ENCODE measurements around the gene SLC35G3. TPM values are rescaled to one million over a fixed set of nuclear protein-coding genes. Genes with fewer than 3 reads are reported as not detected.
"Not testable (repeated sequence)": the region's sequence is repeated elsewhere in the genome, so short reads cannot be mapped to it uniquely, and the experiment has no call there.

Gene SLC35G3
- total RNA-seq, 1 experiment from 2014 or later, result not detected

DNA sequence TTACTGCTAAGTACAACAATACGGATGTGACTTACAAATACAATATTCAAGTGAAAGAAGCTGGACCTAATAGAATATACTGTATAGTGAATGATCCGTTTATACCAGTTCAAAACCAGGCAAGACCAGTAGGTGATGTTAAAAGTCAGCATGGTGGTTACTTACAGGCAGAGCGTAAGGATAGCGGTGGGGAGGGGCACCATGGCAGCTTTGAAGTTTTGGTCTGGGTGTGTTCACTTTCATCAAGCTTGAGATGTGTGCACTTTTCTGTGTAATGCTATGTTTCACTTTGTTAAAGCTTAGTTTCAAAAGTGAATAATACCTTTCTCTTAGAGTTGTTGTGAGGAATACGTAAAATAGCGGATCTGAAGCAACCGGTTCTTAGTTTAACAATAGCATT, 16.5 kb upstream of the SLC35G3 start:
- DNase-seq (ENCODE audit: low spot score), result no peak

DNA sequence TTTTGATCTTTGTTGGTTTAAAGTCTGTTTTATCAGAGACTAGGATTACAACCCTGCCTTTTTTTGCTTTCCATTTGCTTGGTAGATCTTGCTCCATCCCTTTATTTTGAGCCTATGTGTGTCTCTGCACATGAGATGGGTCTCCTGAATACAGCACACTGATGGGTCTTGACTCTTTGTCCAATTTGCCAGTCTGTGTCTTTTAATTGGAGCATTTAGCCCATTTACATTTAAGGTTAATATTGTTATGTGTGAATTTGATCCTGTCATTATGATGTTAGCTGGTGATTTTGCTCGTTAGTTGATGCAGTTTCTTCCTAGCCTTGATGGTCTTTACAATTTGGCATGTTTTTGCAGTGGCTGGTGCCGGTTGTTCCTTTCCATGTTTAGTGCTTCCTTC, 8.4 kb upstream of the SLC35G3 start:
- not testable (repeated sequence) for DNase-seq (ENCODE audit: low spot score)

DNA sequence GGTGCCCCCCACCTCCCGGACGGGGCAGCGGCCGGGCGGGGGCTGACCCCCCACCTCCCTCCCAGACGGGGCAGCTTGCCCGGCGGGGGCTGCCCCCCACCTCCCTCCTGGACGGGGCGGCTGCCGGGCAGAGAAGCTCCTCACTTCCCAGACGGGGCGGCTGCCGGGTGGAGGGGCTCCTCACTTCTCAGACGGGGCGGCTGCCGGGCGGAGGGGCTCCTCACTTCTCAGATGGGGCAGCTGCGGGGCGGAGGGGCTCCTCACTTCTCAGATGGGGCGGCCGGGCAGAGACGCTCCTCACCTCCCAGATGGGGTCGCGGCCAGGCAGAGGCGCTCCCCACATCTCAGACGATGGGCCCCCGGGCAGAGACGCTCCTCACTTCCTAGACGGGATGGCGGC, 869 bp upstream of the SLC35G3 start:
- not testable (repeated sequence) for DNase-seq (ENCODE audit: low spot score)

DNA sequence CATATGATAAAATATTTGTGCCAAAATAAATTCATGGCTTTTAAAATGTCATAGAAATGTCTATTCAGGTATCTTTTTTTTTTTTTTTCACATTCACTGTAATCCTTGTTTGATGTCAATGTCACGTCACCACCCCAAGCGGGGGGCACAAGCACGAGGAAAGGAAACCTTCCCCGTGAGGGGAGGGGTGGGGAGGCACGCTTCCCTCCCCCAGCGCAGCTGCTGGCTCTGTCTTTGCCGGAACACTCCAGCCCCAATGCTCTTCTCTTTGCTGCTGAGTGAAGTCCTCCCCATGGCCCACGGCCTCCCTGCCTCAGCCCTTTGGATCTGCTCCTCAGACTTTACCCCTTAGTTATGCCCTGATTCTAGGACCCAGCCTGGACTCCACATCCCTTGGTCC, 1.5 kb downstream of the SLC35G3 start:
- no peak for DNase-seq (ENCODE audit: low spot score)

DNA sequence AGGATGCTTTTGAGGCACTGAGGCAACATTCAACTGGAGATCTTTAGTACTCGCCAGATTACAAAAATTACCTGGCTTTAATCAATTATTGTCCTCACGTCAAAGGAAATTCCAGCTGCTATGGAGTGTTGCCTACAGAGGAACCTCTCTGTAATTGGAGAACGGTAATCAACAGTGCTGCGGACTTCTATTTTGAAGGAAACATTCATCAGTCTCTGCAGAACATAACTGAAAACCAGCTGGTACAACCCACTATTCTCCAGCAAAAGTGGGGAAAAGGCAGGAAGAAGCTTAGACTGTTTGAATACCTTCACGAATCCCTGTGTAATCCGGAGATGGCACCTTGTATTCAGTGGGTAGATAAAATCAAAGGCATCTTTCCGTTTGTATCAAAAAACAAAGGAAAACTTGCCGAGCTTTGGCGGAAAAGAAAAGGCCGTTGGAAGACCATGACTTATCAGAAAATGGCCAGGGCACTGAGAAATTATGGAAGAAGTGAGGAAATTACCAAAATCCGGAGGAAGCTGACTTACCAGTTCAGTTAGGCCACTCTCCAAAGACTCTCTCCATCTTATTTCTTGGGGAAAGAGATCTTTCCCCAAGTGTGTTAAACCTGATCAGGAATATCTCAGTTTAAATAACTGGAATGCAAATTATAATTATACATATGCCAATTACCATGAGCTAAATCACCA, 3.0 kb downstream of the SLC35G3 start:
- DNase-seq (ENCODE audit: low spot score), result no peak

DNA sequence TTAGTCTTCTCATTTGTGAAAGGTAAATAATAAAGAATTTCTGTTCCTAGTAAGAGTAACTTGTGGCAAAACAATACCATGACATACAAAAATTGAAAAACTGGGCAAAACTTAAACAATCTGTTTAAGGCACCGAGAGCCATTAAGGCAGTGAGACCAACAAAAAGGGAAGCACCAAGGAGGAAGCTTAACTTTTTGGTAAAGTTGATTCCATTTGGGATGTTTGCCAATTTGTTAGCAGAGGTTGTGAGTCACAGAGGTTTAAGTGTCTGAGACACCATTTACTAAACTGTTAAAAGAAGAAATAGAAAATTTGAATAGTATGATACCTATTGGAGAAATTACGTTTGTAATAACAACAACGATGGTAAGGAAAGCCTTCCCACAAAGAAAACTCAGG, 4.9 kb downstream of the SLC35G3 start:
- no peak for DNase-seq (ENCODE audit: low spot score)

DNA sequence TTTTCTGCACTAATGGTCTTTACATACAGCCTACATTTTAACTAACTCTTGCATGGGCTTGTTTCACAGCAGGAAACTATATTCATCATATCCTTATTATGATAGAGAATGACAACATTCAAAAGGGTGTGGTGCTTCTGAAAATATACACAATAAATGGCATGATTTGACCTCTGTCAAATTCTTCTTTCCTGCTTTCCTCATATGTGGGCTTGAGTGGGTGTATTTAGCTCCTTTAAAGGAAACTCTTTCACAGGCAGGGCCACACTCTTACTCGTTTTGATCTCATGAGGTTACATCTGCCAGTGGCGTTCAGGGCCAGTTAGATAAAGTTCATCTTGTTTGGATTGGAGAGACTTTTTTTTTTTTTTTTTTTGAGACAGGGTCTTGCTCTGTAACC, 6.1 kb downstream of the SLC35G3 start:
- DNase-seq (ENCODE audit: low spot score), result no peak

DNA sequence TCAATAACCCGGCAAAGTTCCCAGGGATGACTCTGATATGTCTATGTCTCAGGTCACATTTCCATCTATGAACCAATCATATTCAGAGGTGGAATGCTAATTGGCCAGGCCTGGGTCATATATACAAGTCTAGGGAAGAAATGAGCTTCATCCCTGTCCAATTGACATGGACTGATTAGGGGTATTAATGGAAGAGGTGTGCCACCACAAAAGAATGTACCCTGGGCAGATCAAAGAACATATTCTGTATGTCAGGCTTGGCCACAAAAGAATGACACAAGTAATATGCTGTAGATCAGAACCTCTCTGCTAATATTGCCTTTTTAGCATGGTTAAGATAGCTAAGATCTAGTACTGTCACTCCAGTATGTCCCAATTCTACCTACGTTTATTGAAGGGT, 6.7 kb downstream of the SLC35G3 start:
- DNase-seq (ENCODE audit: low spot score), result no peak

DNA sequence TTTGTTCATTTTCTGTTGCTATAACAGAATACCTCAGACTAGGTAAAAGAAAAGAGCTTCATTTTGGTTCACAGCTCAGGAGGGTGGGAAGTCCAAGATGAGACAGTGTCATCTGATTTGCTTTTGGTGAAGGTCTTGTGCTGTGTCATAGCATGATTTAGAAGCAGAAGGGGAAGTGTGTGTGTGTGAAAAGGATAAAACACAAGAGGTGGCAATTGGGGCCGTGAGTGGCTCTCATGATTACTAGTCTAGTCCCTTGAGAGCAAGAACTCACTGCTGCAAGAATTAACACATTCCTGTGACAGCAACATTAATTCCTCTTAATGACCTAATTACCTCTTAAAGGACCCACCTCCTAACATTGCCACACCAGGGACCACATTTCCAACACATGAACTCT, 8.3 kb downstream of the SLC35G3 start:
- DNase-seq (ENCODE audit: low spot score), result no peak

DNA sequence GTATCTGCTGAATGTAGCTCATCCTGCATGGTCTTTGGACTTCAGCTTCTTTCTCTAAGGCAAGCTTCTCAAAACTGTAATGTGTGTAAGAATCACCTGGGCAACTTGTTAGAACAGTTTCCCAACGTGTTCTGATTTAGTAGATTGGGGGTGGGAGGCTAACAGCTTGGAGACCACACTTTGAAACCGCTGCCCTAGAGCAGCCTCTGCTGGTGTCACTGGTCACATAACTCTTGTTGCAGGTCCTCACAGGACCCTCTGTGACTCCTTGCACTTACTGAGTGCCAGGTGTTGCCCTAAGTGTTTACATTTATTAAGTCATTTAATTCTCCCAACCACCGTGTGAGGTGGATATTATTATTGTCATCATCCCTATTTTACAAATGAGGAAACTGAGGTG, 9.9 kb downstream of the SLC35G3 start:
- no peak for DNase-seq (ENCODE audit: low spot score)

DNA sequence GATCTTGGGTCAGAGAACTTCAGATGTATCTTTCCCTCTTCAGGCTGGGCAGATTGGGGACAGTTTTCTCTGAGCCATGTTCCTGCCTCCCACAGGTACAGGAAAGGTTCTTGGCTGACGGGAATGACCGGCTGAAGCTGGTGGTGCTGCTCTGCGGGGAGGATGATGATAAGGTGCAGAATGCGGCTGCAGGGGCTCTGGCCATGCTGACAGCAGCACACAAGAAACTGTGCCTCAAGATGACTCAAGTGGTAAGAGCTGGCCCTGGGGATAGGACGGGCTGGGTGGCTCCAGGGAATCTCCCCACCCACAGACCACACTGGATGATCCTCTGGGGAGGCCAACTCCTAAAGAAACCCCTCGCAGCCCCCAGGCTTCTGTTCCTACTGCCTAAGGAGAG, 10.9 kb downstream of the SLC35G3 start:
- DNase-seq (ENCODE audit: low spot score), result no peak

DNA sequence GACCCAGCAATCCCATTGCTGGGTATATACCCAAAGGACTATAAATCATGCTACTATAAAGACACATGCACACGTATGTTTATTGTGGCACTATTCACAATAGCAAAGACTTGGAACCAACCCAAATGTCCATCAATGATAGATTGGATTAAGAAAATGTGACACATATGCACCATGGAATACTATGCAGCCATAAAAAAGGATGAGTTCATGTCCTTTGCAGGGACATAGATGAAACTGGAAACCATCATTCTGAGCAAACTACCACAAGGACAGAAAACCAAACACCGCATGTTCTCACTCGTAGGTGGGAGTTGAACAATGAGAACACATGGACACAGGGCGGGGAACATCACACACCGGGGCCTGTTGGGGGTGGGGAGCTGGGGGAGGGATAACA, 14.8 kb downstream of the SLC35G3 start:
- not testable (repeated sequence) for DNase-seq (ENCODE audit: low spot score)

DNA sequence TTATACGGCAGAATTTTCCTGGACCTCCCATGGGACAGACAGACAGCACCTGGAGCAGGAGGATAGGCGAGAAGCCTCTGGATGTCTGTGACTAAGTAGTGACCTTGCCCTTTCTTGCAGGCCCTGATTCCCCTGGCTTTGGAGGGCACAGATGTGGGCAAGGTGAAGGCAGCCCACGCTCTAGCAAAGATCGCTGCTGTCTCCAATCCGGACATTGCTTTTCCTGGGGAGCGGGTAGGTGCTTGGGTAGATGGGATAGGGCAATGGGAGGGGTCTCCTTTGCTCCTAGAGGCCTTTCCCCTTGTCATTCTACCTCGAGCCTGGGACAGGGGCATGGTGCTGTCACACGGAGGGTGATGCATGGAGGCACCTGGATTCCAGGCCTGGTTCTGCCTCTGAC, 17.3 kb downstream of the SLC35G3 start:
- no peak for DNase-seq (ENCODE audit: low spot score)

DNA sequence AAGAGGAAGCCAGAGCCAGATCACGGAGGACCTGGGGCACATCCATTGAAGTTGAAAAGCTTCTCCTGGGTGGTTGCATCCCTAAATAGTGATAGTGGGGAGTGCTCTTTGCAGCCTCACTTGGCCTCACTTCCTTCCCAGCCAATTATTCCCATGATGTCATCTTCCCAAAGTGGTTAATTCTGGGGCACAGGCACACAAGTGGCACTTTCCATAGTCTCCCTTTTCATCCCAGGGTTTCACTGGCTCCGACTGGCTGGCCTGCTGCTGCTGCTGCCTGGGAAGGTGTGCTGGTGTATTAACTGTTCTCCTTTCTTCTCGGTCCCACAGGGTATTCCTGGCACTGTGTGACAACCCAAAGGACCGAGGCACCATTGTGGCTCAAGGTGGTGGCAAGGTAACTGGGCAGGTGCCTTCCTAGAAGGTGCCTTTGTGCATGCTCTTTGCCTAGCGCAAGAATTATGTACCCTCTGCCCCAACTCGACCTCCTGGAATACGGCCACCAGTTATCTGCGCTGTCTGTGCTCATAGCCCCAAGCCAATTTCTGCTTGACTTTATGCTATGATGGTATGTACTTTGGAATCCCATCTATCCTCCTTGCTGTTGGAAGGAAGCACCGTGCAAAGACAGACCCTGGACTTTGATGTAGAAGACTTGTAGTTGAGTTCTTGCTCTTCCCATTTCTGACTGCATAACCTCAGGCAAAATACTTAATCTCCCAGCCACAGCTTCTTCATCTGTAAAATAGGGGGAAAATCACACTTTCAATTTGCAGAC, 18.4 kb downstream of the SLC35G3 start:
- DNase-seq (ENCODE audit: low spot score), result no peak

DNA sequence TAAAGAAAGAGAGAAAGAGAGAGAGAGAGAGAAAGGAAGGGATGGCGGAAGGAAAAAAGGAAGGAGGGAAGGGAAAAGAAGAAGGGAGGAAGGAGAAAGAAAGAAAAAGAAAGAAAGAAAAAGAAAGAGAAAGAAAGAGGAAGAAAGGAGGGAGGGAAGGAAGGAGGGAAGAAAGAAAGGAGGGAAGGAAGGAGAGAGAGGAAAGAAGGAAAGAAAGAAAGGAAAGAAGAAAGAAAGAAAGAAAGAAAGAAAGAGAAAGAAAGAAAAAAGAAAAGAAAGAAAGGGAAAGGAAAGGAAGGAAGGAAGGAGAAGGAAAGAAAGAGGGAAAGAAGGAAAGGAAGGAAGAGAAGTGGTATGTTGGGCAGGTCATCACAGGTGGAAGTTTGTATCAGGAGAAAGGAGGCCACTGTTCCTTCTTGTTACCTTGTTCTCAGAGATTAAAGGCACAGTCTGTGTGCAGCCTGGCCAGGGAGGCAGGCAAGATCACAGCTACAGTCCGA, 19.3 kb downstream of the SLC35G3 start:
- no peak for DNase-seq (ENCODE audit: low spot score)

DNA sequence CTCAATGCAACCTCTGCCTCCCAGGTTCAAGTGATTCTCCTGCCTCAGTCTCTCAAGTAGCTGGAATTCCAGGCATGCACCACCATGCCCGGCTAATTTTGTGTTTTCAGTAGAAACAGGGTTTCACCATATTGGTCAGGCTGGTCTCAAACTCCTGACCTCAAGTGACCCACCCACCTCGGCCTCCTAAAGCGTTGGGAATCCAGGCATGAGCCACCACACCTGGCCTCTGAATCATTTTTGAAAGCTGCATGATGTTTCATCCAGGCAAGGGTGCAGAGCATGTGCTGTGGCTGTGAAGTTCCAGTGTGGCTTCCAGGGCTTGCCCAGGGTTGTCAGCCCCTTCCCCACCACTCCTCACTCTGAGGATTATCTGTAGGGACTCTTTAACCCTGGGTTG, 21.9 kb downstream of the SLC35G3 start:
- not testable (repeated sequence) for DNase-seq (ENCODE audit: low spot score)

DNA sequence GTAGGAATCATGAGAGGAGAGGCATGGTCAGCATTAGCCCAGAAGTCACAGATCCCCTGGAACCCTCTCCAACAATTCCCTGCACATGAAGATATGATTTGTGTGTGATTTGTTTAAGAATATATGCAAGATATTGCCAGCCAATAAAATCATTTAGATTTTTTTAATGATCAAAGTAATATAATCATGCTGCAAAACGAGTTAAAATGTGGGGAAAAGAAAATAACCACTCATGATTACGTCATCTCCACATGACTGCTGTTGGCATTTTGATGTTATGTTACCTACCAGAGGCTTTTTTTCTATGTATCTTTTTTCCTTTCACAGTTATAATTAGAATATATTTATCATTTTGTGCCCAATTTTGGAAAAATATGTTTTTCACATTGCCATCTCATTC, 22.4 kb downstream of the SLC35G3 start:
- DNase-seq (ENCODE audit: low spot score), result no peak

DNA sequence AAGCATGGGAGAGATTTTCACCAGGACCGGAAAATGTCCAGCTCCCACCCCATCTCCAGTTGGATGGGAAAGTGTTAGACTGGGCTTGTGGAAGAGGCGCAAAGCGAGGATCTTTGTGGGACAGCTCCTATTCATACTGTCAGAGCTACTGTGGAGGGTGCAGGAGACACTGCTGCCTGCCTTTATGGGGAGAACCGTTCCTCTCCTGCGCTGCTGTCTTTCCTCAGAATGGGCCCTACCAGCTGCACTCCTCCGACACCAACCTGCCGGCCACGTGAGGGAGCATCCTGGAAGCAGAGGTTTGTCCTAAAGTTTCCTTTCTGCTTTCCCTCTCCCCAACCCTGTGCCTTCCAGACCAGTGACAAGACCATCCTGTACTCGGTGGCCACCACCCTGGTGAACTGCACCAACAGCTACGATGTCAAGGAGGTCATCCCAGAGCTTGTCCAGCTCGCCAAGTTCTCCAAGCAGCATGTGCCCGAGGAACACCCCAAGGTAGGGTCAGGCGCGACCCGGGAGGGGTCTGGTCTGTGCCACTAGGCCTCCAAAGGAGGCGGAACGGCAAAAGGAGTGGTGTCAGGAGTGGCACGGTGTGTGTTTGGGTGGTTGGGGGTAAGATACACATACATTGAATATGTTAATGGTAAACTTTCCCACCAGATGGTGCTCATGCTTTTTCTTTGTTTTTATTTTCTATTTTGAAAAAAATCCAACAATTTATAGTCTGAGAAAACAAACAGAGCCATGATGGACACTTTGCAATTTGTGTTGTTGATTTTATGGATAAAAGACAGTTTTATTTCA, 23.0 kb downstream of the SLC35G3 start:
- DNase-seq (ENCODE audit: low spot score), result peak; percentile 76

DNA sequence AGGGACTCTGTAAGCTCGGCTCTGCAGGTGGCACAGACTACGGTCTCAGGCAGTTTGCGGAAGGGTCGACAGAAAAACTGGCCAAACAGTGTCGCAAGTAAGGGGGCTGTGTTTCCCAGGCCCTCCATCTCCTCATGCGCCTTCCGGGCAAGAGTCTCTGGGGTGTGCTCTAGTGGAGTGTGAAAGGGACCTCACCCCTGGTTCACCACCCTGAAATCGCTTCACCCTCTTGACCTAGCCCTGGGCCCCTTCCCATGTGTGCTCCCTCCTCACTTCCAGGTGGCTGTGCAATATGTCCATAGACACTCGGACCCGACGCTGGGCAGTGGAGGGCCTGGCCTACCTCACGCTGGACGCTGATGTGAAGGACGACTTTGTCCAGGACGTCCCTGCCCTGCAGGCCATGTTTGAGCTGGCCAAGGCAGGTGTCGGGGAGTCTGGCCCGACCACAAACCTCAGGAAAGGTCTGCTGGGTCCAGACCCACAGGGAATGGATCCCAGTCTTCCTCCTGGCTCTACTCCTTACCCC, 24.3 kb downstream of the SLC35G3 start:
- no peak for DNase-seq (ENCODE audit: low spot score)

DNA sequence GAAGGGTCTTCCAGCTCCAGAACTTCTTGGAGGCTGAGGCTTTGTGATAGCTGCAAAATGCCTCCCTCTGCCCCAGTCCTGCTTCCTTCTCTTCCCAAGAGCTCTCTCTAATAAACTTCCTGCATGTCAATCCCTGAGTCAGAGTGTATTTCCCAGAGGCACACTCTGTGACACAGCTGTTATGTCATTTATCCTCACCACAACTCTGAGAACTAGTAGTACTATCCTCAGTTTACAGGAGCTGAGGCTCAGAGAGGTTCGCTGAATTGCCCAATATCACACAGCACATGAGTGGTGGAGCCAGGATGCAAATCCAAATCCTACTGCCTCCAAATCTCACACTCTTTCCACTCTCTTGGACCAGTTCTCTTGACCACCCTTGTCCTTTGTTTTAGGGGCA, 26.5 kb downstream of the SLC35G3 start:
- DNase-seq (ENCODE audit: low spot score), result no peak

DNA sequence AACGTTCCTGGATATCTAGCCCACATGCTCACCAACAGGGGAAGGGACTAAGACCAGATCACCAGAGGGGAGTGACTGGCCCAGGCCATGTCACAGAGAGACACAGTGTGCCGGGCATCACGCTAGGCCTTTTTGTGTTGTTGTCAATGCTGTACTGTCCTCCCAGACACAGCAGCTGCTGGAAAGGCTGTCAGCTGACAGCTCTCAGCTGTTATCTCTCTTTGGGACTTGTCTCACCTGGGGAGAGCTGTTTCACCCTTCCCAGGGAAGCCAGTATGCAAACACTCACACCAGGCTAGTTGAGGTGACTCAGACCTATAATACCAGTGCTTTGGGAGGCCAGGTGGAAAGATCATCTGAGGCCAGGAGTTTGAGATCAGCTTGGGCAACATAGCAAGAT, 27.1 kb downstream of the SLC35G3 start:
- no peak for DNase-seq (ENCODE audit: low spot score)

DNA sequence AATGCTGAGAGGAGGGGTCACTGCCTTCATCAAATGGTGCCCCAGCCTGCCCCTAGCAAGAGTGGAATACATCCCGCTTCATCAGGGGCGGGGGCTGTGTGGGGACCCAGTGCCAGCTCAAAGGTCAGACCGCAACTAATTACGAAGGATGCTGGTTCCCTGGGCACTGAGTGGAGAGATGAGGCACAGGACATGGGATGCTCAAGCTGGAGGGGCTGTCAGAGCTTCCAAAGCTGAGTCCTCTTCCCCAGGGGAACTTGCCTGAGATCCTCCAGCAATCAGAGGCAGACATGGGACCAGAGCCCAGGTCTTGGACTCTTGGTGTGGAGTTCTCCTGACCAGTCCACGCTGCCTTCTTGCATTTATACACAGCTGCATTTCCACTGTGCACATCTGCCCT, 27.7 kb downstream of the SLC35G3 start:
- no peak for DNase-seq (ENCODE audit: low spot score)

Measured in HT-29 (cell line).